Stimulated activated CD4-positive, alpha-beta T cell treated with anti-CD3 and anti-CD28 coated beads, TNF-alpha, amount 100 ng/mL, for 1 hour (primary cell): Measurements from ENCODE around the gene ASPDH.
"Not testable (repeated sequence)": the region's sequence is repeated elsewhere in the genome, so short reads cannot be mapped to it uniquely, and the experiment has no call there.

Source experiments
- DNase-seq, 3 donors: peaks; one replicate each; pipeline ENCODE4 v3.0.0-alpha.2; 2020; ENCODE audit warnings: low read depth in 3 of 3, low spot score in 1 of 3

ASPDH gene

DNA sequence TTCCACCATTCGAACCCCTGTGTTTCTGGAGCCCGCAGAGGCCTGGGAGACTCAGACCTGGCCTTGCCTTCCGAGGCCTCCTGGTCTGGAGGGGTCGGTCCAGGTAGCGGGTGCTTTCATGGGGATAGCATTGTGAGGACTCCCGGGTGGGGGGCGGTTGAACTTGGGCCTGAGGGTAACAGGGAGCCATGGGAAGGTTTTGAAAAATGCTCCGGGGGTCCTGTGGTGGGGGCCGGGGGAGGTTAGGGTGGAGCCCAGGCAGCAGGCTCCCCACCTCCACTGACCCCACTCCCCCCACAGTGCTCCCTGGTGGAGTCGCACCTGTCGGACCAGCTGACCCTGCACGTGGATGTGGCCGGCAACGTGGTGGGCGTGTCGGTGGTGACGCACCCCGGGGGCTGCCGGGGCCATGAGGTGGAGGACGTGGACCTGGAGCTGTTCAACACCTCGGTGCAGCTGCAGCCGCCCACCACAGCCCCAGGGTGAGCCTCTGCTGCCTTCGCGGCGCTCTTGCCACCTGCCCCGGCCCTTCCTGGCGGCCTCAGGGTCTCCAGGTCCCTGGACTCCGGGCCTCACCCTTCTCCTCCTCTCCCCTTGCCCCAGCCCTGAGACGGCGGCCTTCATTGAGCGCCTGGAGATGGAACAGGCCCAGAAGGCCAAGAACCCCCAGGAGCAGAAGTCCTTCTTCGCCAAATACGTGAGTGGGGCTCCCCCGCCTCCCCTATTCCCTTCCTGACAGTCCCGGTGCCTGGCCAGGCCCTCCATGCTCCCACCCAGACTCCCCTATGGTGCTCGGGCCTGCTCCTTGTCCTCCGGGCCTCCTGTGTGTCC is 33.2 kb downstream of the ASPDH start:
- no peak for DNase-seq

DNA sequence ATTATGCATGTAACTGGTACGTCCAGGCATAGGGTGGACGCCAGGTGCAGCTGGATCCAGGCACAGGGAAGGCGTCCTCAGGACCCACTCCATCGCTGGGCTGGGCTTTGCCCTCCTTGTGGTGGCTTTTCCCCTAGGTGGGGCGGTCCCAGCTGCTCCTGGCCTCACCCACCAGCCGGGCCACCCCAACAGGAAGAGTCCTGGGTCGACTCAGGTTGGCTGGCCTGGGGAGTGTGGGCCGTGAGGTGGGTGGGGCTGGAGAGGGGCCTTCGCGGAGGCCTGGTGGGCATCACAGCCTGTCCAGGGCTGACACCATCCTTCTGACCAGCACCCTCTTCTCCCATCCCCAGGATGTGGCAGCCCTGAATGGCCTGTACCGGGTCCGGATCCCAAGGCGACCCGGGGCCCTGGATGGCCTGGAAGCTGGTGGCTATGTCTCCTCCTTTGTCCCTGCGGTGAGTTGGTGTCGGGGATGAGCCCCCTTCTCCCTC is 33.9 kb downstream of the ASPDH start:
- DNase-seq = no peak

DNA sequence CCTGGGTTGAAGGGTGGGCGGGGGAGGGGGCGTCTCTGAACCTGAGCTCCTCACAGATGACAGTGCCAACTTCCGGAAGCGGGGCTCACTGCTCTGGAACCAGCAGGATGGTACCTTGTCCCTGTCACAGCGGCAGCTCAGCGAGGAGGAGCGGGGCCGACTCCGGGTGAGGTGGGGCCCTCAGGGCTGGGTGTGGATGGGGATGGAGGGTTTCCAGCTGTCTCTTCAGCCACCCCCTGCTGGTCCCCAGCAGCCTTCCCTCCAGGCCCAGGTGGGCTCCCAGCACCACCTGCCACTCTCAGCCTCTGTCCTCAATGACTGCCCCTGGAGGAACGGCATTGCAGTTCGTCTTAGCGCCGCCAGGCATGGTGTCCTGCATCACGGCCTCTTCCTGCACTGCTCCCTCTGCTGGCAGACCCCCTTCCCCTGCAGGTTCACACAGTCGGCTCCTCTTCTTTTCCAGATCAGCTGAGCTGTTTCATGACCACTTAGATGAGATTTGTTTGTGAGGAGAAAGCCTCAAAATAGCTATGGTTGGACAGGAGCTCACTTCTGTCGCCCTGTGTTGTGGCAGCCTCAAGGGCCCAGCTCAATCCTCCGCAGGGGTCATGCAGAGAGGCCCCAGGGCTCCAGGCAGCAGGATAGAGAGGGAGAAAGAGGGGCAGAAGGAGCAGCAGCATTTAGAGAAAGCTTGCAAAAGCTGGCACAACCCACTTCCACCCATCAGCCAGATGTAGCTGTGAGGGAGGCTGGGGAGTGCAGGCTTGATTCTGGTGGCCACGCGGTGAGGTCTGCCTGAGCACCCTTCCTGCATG is 34.6 kb downstream of the ASPDH start:
- no peak for DNase-seq

DNA sequence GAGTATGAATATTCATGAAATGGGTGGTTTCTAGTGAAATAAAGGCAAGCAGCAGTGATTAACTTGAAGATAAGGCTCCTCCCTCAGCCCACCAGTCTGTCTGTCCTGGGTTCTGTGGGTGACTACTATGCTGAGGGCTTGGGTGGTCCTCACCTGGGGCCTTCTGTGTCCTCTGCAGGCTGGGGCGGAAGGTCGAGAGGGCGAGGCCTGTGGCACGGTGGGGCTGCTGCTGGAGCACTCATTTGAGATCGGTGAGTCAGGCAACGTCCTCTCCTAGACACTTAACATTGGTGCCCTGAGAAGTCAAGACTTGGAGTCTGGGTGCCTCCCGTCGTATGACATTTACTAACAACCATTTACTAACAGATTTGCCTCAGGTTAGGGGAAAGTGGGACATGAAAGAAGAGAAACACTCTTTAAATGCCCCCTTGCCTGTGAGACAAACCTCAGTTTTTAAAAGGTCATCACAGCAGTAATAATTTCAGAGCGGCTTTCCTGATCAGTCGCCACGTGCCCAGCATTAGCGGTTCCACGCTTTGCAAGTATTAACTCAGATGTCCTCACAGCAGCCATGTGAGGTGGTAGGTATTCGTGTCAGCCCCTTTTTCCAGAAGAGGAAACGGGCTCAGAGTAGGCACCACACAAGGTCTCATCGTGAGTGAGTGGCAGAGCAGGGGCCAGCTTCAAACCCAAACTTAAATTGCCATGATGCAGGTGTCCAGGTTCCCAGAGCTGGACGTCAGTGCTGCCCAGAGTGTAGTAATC is 35.8 kb downstream of the ASPDH start:
- no peak for DNase-seq

DNA sequence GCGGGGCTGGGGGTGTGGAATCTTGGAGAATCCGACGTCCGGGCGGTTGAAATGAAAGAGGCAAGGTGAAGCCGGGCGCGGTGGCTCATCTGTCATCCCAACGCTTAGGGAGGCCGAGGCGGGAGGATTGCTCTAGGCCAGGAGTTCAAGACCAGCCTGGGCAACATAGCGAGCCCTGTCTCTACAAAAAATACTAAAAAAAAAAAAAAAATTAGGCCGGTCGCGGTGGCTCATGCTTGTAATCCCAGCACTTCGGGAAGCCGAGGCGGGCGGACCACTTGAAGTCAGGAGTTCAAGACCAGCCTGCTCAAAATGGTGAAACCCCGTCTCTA is 36.8 kb downstream of the ASPDH start:
- no peak for DNase-seq

DNA sequence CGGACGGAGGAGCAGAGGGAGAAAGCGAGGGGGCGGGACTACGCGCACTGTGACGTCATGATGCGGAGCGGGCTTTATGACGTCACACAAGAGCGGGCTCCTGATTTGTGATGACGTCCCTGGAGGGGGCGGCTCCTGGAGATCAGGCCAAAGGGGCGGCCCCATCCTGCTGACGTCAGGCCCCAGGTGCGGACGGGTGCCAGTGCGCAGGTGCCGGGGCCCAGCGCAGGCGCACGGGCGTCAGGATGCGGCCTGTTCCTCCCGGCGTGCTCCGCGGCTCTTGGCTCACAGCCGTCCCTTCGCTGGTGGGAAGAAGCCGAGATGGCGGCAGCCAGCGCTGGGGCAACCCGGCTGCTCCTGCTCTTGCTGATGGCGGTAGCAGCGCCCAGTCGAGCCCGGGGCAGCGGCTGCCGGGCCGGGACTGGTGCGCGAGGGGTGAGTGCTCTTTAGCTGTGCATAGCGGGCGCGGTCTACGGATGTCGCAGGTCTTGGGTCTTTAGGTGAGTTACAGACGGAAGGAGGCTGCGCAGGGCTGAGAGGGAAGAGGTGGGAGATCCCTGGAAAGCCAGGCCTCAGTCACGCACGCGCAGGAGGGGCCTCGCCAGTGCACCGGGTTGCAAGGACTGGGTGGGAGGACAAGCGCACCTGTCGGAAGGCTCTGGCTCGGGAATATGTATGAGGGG is 37.3 kb downstream of the ASPDH start, which contains the start of the genes EMC10 and GARIN5A:
Gene EMC10 (plus strand): TSS at position 284 of the 683 bp plus-strand sequence. CDS start 38 bp downstream, at position 322.
Gene GARIN5A (minus strand): TSS at position 625 of the 683 bp plus-strand sequence. CDS start 460 bp downstream, at position 165.
- peak; percentile 76 to 88 (median 82) for DNase-seq

DNA sequence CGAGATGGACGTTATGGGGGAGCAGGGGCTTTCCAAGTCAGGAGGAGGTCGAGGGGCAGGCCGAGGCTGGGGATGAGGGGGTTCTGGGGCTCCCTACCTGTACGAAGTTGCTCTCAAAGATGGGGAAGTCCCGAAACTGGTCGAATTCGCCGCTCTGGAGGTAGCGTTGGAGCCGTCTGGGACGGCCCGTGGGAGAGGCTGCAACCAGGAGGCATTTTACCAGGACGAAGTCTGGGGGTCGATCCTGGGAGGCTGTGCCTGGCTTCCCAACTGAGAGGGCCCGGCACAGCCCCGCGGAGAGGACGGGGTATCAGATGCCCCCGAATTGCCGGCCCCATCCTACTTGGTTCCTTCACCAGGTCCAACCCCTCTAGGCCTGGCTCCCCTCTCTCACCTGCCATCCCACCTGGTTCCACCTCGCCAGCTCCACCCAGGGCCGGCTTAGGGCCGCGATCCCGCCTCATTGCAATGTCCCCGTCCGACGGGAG is 37.9 kb downstream of the ASPDH start:
- DNase-seq = no peak

DNA sequence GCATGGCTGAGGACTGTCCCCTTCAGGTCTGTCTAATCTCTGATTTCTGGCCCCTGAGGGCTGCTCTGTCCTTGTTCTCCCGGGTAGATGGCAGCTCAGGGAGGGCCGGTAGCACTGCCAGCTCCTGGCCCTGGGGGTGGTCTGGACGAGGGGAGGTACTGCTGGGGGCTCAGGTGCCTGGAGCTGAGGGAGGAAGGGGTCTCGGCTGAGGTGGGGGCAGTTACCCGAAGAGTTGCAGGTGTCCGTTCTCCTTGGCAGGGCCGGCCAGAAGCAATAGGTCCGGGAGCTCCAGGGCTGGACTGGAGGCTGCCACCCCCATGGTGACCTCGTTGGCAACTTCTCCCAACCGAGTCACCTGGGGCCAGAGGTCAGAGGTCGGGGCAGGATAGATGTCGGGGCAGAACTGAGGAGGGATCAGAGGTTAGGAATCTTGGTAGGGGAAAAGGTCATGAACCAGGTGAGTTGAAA is 38.6 kb downstream of the ASPDH start:
- no peak for DNase-seq

DNA sequence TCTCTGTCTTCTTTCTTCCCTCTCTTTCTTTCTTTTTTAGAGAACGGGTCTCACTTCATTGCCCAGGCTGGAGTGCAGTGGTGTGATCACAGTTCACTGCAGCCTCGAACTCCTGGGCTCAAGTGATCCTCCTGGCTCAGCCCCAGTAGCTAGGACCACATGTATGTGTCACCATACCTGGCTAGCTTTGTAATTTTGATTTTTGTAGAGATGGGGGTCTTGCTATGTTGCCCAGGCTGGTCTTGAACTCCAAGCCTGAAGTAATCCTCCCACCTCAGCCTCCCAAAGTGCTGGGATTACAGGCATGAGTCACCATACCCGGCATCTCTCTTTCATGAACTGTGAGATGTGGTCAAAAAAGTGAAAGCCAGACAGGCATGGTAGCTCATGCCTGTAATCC is 40.4 kb downstream of the ASPDH start:
- DNase-seq = not testable (repeated sequence)

DNA sequence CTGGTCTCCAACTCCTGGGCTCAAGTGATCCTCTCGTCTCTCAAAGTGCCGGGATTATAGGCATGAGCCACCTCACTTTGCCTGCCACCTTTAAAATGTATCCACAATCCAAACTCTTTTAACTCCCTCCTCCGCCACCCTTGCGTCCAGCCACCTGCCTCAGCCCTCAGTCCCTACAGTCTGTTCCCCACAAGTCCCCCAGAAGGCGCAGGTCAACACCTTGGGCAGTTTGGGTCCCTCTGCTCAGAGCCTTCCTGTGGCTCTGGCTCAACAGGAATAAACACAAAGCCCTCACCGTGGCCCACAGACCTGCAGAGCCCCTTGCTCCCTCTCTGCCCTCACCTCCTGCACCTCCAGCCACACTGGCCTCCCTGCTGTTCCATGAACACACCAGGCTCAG is 44.9 kb downstream of the ASPDH start:
- no peak for DNase-seq

DNA sequence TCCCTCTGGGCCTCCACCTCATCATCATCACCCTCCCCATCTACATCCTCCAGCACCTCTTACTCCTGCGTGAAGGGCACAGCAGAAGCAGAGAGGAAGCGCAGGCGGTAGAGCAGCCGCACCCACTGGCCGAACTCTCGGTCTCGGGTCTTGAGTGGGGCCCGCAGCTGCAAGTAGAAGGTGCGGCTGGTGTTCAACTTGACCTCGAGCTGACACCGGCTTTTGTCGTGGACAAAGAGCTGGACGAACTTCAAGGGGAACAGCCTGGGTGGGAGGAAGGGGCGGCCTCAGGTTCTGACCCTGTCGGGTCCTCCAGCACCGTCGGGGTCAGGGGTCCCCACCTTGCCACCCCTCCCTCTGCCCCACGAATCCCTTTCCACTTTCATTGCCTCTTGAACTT is 46.1 kb downstream of the ASPDH start:
- DNase-seq = no peak

DNA sequence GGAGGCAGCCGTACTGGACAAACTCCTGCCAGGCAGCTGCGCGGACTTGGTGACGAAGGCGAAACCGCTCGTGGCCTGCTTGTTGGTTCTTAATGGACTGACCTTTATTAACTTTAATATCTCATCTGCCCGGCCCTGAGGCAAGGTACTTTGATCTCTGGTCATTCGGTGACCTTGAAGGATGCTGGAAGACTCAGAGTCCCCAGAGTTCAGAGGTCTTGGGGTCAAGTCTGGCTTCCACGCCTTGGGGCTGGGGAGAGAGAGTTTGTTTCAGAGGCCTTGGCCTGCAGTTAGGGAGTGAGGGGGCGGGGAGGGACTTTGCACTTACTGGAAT is 47.0 kb downstream of the ASPDH start:
- no peak for DNase-seq

DNA sequence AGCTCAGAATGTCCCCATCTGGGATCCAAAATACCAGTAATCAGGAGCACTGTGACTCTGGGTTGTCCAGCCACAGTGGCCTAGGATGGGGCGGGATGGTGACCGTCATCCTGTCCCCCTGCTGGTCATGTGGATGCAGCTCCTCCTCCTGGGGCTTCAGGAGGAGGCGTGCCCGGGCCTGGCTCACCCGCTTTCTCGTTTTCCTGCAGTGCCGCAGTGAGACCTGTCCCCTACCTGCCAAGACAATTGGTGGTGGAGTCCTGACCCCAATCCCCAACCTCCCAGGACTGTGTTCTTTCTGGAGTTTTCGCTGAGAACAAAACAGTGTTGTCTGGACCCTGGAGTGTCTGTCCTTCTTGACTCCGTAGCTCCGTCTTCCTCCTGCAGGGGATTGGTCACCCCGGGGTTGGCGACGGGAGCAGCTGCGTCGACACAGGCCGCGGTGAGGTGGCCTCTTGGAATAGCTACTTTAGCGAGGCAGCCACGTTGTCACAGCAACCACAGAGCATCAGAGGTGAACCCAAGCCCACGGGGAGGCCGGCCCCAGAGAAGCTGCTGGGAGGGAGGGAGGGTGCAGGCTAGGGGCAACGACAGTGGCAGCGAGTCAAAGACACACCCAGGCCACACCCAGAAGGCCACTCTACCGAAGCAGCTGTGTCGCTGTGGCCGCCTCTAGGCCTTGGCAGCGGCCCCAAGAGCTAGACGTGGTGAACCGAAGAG is 47.6 kb downstream of the ASPDH start:
- no peak for DNase-seq

DNA sequence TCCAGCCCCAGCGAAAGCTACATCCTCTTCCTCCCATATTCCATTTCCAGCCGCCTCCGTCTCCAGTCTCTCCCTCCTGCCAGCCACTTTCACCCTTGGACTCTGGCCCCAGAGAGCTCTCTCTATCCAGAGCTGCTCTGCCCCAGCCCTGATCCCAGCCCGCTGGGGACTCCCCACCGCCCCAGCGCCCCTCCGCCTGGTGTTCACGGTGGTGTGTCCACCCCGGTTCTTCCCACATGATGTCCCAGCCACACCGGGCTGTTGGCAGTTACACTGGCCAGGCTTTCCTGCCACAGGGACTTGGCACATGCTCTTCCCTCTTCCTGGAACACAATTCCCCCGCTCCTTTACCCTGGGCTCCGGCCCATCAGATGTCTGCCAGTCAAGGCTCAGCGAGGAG is 48.7 kb downstream of the ASPDH start:
- no peak for DNase-seq

DNA sequence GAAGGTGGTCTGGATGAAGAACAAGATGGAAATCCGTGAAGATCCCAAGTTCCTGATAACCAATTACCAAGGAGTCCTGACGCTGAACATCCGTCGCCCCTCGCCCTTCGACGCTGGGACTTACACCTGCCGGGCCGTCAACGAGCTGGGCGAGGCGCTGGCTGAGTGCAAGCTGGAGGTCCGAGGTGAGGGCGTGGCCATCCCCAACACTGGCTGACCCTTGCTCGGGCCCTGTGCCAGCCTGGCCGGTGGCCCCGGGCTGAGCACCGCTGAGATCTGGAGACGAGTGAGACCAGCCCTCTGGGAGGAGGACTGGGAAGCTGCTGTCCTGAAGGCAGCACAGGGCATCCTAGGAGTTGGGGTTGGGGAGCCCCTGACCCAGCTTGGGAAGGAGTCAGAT is 49.4 kb downstream of the ASPDH start:
- DNase-seq = no peak

DNA sequence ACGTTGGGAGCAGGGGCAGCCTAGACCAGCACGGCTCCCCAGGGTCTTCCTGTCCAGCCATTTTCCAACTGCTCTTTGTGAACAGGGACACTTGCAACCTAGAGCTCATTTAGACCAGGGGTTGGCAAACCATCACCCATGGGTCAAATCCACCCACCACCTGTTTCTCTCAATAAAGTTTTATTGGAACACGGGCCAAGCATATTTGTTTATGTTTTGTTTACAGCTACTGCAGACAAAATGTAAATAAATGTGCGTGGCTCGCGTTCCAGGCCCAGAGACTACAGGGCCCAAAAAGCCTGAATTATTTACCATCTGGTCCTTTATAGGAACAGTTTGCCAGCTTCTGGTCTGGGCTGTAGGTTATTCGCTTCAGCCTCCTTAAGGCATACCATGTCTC is 50.7 kb downstream of the ASPDH start:
- no peak for DNase-seq
